CD4-positive, alpha-beta T cell treated with Interleukin-17A for 1 hour (primary cell): Measurements from ENCODE around the gene FLNB.

Experiments
- DNase-seq: peaks from one replicate; pipeline ENCODE4 v3.0.0-alpha.2; 2020

FLNB gene

GRCh38 chr3:58150130-58150809, 142.0 kb downstream of the FLNB start:
- no peak for DNase-seq

GRCh38 chr3:58150810-58151199, 142.6 kb downstream of the FLNB start:
- no peak for DNase-seq

GRCh38 chr3:58151637-58152036, 143.4 kb downstream of the FLNB start:
- DNase-seq: no peak

- DNase-seq: no peak
These were observed 144.2 kb downstream of the FLNB start for GRCh38 chr3:58152225-58153015.

- no peak for DNase-seq
These were observed 145.1 kb downstream of the FLNB start for GRCh38 chr3:58153371-58153770.

- no peak for DNase-seq
These were observed 146.6 kb downstream of the FLNB start for GRCh38 chr3:58154626-58155449.

- no peak for DNase-seq
These were observed 147.6 kb downstream of the FLNB start for GRCh38 chr3:58155838-58156237.

GRCh38 chr3:58157700-58158099, 149.5 kb downstream of the FLNB start:
- DNase-seq: no peak

GRCh38 chr3:58158442-58159153, 150.4 kb downstream of the FLNB start:
- no peak for DNase-seq

GRCh38 chr3:58160399-58160798, 152.2 kb downstream of the FLNB start:
- no peak for DNase-seq

- no peak for DNase-seq
These were observed 153.5 kb downstream of the FLNB start for GRCh38 chr3:58161435-58162398.

- DNase-seq: no peak
These were observed 155.0 kb downstream of the FLNB start for GRCh38 chr3:58163234-58163633.

GRCh38 chr3:58164199-58164879, 156.1 kb downstream of the FLNB start:
- DNase-seq: no peak

- DNase-seq: no peak
These were observed 156.9 kb downstream of the FLNB start for GRCh38 chr3:58164906-58165821.

GRCh38 chr3:58167431-58168351, 159.5 kb downstream of the FLNB start:
- peak; percentile 40 for DNase-seq

- DNase-seq: no peak
These were observed 160.3 kb downstream of the FLNB start for GRCh38 chr3:58168498-58168897.

GRCh38 chr3:58169371-58169770, 161.1 kb downstream of the FLNB start:
- no peak for DNase-seq

GRCh38 chr3:58170376-58170775, 162.2 kb downstream of the FLNB start:
- no peak for DNase-seq

GRCh38 chr3:58171126-58171525, 162.9 kb downstream of the FLNB start:
- no peak for DNase-seq
